GM13977 (cell line): Measurements from ENCODE around the gene ZBTB45.

ENCODE experiments used
- DNase-seq: peaks from one replicate; pipeline ENCODE4 v3.0.0; 2012; ENCODE audit warnings: low spot score
- CTCF ChIP-seq: IDR thresholded peaks from 2 replicates; pipeline ENCODE4 v1.5.1; 2012; ENCODE audit warnings: mild to moderate bottlenecking, control low read depth; ENCODE audit not compliant: insufficient read depth; ENCODE audit errors: extremely low read depth, missing control alignments
- in situ Hi-C: fragments of 300-500 bp; cut with MboI; formaldehyde crosslinking; loops from one replicate; pipeline ENCODE4 v1.12.0; 2022; ENCODE audit warnings: low sequenced_read_pairs, low pct_unique_long_range_greater_than_20kb, mixed read lengths, inconsistent platforms; ENCODE audit not compliant: unreplicated experiment

ZBTB45 gene

GRCh38 chr19:58520257-58520599, 618 bp upstream of the ZBTB45 start:
- in situ Hi-C loops, result no loop called here
- no peak for TF ChIP-seq CTCF
- DNase-seq, result no peak

- in situ Hi-C loops, result no loop called here
- TF ChIP-seq CTCF, result peak; percentile 56
- DNase-seq, result peak; percentile 67
These were observed 589 bp downstream of the ZBTB45 start for GRCh38 chr19:58519087-58519354.

GRCh38 chr19:58518256-58519086, 1.1 kb downstream of the ZBTB45 start:
- in situ Hi-C loops, result no loop called here
- DNase-seq, result no peak
- no peak for TF ChIP-seq CTCF

- no peak for TF ChIP-seq CTCF
- in situ Hi-C loops, result no loop called here
- no peak for DNase-seq
These were observed 2.4 kb downstream of the ZBTB45 start for GRCh38 chr19:58516964-58517833.

- no peak for TF ChIP-seq CTCF
- no peak for DNase-seq
- in situ Hi-C loops, result no loop called here
These were observed 3.3 kb downstream of the ZBTB45 start for GRCh38 chr19:58516246-58516836.

GRCh38 chr19:58515259-58515658, 4.4 kb downstream of the ZBTB45 start:
- DNase-seq, result no peak
- in situ Hi-C loops, result no loop called here
- no peak for TF ChIP-seq CTCF
